ENCODE measurements around the gene CATSPER3.

Gene CATSPER3

GRCh38 chr5:135030956-135031812, 63.5 kb downstream of the CATSPER3 start:
- no peak for DNase-seq

- no peak for DNase-seq
Observed at GRCh38 chr5:135031813-135032694, 64.3 kb downstream of the CATSPER3 start.

- no peak for DNase-seq
Observed at GRCh38 chr5:135032695-135032998, 64.9 kb downstream of the CATSPER3 start.

DNA sequence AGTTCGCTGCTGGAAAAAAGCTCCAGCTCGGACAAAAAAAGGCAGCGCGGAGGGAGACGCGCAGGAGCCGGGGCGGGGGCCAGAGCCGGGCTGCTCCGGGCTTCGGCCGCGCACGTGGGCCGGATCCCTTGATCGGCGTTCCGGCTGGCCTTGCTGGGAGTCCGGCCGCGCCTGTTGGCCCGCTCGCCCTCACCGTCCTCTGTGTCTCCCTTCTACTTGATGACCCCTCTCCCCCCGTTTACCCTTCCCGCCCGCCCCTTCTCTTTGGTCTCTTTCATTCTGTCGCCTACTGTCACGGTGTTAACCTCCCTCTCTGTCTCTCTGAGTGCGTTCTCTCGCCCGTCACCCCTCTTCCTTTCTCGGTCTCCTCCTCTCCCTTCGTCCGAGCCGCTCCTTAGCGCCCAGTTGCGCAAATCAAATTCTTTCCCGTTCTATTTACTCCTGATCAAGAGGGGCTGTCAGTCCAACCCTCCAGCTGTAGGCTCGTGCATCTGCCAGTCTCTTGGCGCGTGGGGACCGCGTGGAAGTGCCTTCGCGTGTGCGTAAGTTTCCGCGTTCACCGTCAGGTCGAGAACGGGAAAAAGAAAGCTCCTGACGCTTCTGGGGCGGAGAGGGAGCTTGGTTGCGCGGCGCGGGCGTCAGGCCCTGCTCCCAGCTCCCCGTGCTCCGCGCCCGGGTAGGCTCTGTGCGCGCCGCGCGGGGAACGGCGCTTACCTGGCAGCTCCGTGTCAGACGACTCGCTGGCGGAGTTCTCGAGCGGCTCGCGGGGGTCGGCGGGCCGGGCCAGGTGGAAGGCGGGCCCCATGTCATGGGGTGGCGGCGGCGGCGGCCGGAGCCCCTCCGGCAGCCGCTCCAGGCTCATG, 65.5 kb downstream of the CATSPER3 start:
- no peak for DNase-seq

DNA sequence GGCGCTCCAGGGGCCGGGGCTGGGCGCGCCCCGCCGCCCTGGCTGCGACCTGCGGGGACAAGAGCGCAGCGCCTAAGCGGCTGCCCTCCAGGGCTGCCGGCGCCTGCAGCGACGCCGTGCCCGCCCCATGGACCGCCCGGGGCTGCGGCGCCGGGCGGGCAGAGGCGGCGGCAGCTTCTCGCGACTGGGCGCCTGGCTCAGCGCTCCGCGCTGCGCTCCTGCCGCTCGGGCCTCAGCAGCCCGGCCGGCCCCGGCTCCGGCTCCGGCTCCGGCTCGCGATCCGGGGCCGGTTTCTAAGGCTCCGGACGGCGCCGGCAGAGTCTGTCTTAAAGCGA, 66.2 kb downstream of the CATSPER3 start, which contains the start of gene PITX1:
TSS of gene PITX1 (minus strand) at position 328 of the 335 bp plus-strand sequence. CDS start 347 bp downstream, outside the sequence.
- DNase-seq = no peak

DNA sequence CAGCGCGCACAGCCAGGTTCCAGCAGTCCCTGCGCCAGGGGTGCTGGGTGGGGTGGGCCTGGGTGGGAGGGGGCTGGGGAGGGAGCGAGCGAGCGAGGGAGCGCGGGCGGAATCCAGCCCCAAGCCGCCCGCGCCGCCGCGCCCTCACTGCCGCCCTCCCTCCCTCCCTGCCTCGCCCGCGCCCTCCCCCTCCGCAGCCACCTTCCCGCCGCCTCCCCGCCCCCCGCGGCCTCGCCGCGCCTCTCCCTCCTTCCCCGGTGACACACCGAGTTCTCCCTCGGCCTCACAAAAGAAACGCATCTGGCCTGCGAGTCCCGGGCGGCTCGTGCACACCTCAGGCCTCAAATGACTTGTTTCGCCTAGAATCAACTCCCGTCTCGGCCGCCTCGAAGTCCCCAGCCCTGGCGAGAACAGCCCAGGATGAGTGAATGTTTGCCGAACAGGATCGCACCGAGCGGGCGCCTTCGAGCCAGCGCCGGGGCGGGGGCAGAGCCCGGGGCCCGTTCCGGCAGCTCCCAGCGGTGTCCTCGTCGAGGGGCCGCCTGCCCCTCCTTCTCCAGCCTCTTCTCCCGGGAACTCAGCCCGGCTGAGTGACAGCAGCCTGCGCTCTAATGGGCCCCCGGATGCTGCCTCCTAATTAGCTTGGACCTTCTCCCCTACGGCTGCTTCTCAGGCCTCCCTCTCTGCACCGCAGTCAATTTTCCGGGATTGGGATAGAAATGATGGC, 66.7 kb downstream of the CATSPER3 start:
- DNase-seq = peak; percentile 31

DNA sequence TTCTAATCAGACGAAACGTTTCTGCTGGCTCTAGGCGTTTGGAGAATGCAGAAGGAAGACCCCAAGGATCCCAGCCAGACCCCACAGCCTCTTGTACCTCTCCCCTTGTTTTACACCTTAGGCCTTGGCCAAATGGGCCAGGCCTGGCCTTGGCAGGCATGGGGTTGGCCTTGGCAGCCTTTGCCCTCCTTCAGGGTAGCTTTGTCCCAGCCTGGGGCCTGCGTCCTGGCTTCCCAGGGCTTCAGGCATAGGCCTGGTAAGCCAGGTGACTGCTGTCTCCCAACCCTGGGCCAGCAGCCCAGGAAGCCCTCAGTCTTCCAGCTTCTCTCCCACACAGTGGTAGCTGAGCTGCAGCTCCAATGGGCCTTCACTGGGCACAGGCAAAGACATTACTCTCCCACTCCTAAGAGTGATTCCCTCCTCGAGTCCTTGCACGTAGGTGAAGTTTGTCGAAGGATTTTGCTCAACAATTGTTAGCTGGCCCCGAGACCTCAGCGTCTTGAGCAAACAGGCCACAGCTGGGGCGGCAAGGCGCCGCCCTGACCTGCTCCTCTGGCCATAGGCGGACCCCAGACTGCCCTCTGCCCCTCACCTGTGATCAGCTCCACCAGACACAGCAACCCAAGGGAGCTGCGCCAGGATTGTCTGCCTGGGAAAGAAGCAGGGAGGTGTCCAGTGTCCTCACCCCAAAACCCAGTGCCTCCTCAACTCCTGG, 67.4 kb downstream of the CATSPER3 start:
- no peak for DNase-seq

DNA sequence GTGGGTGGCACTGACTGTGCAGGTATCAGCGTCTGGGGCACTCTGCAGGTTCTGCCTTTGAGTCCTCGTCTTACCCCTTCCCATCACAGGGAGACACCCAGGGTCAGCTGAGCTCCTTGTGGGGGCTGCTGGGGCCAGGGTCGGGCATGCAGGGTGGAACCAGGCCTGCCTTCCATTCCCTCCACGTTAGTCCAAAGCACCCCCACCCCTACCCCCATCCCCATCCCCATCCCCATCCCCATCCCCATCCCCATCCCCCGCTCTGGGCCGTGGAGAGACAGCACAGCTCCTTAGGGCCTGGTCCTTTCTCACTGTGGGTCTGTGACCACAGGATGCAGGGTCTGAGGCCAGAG, 67.9 kb downstream of the CATSPER3 start:
- DNase-seq = no peak

- no peak for DNase-seq
Observed at GRCh38 chr5:135036405-135036804, 68.7 kb downstream of the CATSPER3 start.

- no peak for DNase-seq
Observed at GRCh38 chr5:135037519-135038204, 70.0 kb downstream of the CATSPER3 start.

DNA sequence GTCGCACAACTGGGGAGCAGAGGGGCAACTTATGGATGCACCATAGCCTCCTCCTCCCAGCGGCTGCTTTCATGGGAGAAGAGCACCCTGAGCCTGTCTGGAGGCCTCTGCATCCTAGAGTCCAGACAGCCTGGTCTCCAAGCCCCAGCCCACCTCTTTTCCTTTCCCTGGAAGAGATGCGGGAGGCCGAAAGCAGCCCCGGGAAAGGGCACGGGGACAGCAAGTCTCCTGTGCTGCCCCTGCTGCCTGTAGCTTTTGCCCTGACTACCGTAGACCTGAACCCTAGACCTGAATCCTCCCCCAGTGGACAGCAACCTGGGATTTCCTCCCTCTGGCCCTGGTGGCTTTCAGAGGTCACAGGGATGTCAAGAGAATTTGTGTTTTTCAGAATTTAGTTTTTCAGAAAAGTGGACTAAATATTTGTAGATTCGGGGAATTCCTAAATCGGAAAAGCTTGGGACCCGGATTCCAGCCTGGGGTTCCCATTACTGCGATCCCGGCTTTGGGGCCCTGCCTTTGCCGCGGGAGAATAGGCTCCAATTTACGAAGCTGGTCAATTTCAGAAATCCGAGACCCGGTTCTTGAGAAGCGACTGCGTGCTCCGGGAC, 70.6 kb downstream of the CATSPER3 start:
- DNase-seq = no peak

GRCh38 chr5:135038813-135039270, 71.1 kb downstream of the CATSPER3 start:
- DNase-seq = no peak

- DNase-seq = no peak
Observed at GRCh38 chr5:135039271-135040033, 71.7 kb downstream of the CATSPER3 start.

DNA sequence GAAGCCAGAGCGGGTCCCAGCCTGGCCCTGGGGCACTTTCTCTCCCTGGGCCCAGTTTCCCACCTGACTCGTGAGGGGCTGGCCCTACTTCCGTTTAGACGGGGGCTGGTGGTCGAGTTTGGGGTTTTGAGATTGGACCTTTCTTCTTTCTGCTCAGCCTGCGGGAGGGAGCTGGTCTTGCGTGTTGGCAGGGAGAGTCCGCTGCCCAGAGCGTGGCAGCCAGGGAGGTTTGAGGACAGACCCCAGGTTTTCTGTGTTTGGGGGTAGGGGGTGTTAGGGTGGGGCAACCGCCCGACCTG, 72.3 kb downstream of the CATSPER3 start:
- DNase-seq = no peak

DNA sequence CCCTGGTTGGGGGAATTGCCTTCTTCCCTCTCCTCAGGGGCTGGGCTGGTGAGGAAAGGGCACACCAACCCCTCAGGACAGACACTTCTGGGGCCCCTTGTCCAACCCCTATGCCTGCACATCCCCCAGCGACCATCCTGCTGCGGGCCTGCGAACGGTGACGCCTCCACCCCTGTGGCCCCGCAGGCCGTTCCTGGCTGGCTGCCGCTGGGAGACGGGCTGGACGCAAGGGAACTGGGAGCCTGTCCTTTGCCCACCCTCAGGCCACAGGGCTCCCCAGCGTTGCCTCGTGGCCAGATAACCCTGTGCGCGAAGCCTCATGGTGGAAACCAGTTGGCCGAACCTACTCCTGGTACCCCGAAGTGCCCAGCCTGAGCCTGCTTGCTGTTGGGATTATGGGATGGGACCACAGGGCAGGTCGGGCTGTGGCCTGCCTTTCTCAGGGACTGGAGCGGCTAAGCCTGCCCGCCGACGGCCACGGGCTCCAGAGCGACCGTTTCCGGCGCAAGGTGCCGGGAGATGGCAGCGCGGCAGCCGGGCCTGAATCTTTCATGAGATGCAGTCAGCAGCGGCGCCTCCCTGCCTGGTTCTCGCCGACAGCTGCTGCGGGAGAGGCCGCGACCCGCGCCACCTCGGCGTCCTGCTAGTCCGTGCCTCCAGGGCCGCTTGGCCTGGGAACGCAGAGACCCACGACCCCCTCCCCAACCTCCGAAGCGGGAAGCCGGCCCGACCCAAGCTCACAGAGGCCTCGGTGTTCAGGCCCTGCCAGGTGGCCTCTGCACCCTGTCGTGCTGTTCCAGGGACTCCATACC, 72.8 kb downstream of the CATSPER3 start:
- no peak for DNase-seq

GRCh38 chr5:135041145-135041587, 73.5 kb downstream of the CATSPER3 start:
- DNase-seq = no peak

GRCh38 chr5:135041726-135042125, 74.0 kb downstream of the CATSPER3 start:
- no peak for DNase-seq

DNA sequence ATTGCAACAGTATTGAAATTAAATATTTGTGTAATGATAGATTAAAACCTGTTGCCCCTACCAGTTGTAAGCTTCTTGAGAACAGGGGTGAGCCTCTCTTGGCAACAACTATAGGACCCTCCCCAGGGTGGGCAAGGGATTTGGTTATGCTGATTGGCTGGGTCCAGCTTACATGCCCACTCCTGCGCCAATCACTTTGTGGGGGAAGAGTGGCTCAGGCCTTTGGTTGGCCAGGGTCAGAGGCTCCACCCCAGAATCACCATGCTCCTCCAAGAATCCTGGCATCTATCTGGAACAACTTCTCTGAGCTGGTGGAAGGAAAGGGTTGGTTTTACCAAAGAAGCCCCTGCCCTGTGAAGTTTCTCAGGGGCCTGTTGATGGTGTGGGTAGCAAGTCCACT, 74.9 kb downstream of the CATSPER3 start:
- DNase-seq = no peak

DNA sequence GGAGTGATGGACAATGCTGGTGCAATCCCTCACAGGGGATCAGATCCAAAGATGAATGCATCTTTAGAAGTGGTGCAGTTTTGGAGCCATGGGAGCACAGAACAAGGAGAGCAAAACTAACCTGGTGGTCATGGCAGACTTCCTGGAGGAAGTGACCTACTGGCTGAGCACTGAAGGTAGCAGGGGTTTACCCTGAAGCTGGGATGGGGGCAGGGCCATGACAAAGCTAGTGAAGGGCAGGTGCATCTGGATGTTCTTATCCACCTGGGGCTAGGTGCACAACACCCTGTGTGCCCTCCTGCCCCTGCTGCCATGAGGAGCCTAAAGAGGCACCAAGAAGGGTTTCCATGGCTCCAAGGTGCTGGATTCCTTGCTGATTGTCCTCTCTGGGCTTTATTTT, 77.8 kb downstream of the CATSPER3 start:
- DNase-seq = no peak

Measured in activated T-cell treated with anti-CD3 and anti-CD28 coated beads for 4 hours (primary cell).